ENCODE measurements around the gene PKNOX2. TPM values are rescaled to one million over a fixed set of nuclear protein-coding genes. Genes with fewer than 3 reads are reported as not detected.

PKNOX2 gene
- total RNA-seq, 1 donor from 2014 or later = 17.8 TPM

DNA sequence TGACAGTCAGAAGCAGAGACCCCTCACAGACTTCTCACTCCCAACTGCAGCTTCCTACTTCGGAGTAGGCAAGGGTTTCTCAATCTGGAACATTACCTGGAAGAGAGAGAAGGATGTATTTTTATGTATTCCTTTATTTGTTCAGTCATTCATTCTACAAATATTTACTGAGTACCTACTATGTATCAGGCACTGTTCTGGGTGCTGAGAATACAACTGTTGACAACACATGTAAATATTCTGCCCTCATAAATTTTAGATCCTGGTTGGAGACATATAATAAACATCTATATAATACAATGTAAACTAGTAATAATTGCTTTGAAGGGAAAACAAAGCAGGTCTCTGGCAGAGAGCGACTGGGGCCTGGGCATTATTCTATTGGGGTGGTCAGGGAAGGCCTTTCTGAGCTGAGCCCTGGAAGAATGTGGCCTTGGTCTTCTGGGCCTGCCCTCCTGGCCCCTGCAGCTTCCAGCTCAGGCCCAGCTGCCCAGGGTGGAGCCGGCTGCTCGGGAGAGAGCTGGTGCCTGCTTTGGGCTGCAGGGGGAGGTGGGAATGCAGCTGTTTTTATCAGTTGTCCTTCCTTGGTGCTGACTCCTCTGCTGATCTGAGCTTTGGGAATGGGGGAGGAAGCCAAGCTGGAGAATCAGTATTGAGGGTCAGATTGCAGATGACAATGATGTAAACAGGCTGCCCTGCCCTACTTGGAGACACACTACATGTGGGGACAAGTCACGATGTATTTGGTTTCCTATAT lies 46.8 kb downstream of the PKNOX2 start:
- ATAC-seq = no peak
- no peak for TF ChIP-seq CTCF (IDR thresholded peaks at IDR 0.05)
- H3K36me3 ChIP-seq = no peaks in the 10 kb centered on the region
- no peaks in the 10 kb centered on the region for H3K27me3 ChIP-seq
- H3K4me1 ChIP-seq = peaks cover 10% of the 10 kb centered on the region
- no peak for DNase-seq
- no peak overlapping the region for H3K4me3 ChIP-seq
- no peak overlapping the region for H3K27ac ChIP-seq
- intact Hi-C loops (cut with DNase I) = no loop called here
- no peaks in the 10 kb centered on the region for H3K9me3 ChIP-seq

DNA sequence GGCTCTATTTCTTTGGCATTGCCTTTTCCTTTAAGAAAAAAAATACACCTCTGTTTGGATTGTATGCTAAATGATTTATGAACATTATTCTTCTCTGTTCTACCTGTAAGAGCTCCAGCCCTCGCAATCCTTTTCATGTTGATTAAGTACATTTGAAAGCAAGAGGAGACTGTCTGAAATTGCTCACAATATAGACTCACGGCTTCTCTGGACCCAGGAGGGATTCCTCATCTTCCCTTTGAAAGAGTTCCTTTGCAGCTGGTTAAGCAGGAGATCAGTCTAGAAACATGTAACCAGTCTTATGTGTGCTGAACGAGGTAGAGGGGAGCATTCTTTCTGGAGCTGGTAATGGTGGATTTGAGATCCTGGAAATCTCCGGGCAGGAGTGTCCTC lies 47.4 kb downstream of the PKNOX2 start:
- Histone ChIP-seq H3K4me3 (no peak overlapping the region), H3K9me3 (no peaks in the 10 kb centered on the region), H3K27me3 (no peaks in the 10 kb centered on the region), H3K4me1 (peaks cover 10% of the 10 kb centered on the region), H3K36me3 (no peaks in the 10 kb centered on the region), H3K27ac (no peak overlapping the region)
- no peak for TF ChIP-seq CTCF (IDR thresholded peaks at IDR 0.05)
- ATAC-seq (no peak), DNase-seq (no peak)
- intact Hi-C loops (cut with DNase I) = no loop called here

DNA sequence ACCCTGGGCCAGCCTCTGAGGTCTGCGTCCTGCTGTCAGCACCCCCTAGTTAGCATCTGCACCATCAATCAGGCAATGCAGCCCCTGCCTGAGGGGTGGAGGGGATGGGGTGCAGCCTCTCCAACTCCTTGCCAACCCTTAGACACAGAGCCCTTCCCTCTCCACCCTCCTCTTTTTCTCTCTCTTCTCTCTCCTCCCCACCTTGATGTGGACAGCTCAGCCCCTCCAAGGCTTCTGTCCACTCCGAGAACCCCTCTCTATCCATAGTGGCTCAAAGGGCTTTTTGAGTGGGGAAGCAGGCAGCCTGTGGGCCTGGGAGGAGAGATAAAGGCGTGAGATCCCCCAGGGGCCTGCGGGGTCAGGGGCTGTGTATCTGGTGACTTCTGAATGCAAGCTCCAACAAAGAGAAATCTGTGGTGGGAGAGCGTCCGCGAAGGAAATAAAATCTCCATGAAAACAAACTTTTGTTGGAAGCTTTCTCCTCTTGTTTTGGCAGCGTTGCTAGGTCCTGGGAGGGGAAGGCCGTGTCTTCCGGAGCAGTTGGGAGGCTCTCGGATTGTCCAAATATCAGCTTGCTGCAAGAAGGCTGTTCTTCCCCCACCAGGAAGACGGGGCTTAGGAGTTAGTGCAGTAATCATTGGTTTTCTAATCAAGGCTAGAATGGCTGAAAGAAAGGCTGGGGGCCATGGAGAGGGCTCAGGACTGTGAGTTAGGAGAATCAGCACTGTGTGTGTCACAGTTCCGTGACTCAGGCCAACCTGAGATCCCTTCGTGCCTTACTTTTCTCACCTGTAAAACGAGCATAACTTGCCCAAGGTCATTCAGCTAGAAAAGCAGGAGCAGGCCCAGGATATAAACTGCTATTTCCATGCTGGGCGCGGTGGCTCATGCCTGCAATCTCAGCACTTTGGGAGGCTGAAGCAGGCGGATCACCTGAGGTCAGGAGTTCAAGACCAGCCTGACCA lies 50.3 kb downstream of the PKNOX2 start:
- ATAC-seq = no peak
- H3K36me3 ChIP-seq = no peaks in the 10 kb centered on the region
- no peaks in the 10 kb centered on the region for H3K27me3 ChIP-seq
- no peaks in the 10 kb centered on the region for H3K9me3 ChIP-seq
- DNase-seq = no peak
- intact Hi-C loops (cut with DNase I) = no loop called here
- H3K4me3 ChIP-seq = no peak overlapping the region
- peaks cover 10% of the 10 kb centered on the region for H3K4me1 ChIP-seq
- no peak for TF ChIP-seq CTCF (IDR thresholded peaks at IDR 0.05)
- H3K27ac ChIP-seq = peak overlapping the region; percentile 76

DNA sequence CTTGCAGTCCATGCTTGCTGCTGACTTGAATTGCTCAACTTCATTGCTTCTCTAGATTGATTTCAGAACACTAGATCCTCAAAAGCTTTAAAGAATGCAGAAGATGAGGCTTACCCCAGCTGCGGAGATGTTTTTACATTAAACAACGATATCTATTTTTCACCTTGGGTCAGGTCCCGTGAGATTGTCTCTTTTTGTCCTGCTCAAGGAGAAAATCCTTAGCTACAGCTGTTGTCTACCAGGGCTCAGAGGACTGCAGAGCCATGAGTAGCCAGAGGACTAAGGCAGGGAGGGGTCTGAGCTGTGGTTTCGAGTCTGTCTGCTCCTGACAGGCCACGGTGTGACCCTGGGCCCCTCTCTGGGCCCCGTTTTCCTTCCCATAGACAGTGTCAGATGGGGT lies 51.4 kb downstream of the PKNOX2 start:
- TF ChIP-seq CTCF (IDR thresholded peaks at IDR 0.05) = no peak
- Histone ChIP-seq H3K4me3 (no peak overlapping the region), H3K4me1 (peaks cover 10% of the 10 kb centered on the region), H3K9me3 (no peaks in the 10 kb centered on the region), H3K36me3 (no peaks in the 10 kb centered on the region), H3K27me3 (no peaks in the 10 kb centered on the region), H3K27ac (no peak overlapping the region)
- ATAC-seq = no peak
- no peak for DNase-seq
- intact Hi-C loops (cut with DNase I) = no loop called here

DNA sequence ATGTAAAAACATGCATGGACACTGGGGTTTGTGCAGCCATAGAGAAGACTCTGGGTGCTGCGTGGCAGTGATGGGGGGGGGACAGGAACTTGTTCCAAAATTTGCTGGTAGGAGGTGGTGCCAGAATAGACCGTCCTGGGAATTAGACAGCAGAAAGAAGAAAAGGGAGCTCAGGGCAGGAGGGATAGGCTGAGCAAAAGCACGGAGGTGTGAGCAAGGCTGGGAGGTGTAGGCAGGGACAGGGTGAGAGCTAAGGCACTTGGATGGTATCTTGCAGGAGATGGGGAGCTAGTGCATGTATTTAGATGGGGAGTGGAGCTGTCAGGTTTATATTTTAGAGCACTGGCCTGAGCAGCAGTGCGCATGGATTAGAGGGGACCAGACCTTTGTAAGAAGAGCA lies 53.8 kb downstream of the PKNOX2 start:
- Histone ChIP-seq H3K4me1 (peaks cover 10% of the 10 kb centered on the region), H3K27ac (no peak overlapping the region), H3K4me3 (no peak overlapping the region), H3K9me3 (no peaks in the 10 kb centered on the region), H3K27me3 (no peaks in the 10 kb centered on the region), H3K36me3 (no peaks in the 10 kb centered on the region)
- no peak for ATAC-seq
- TF ChIP-seq CTCF (IDR thresholded peaks at IDR 0.05) = no peak
- intact Hi-C loops (cut with DNase I) = no loop called here
- DNase-seq = no peak

Data from upper lobe of right lung (tissue), 1 donor.